ENCODE results near the gene ADAM11.
A peak's percentile ranks its signal among the peaks of the same experiment; 100 is the strongest.

Gene ADAM11

GRCh38 chr17:44797802-44798201 is 39.0 kb downstream of the ADAM11 start:
- no peak for DNase-seq (ENCODE audit: low read depth)
- TF ChIP-seq CTCF (IDR thresholded peaks at IDR 0.05; ENCODE audit: insufficient read depth, low read depth, low read length, missing control alignments), result no peak
- no peak overlapping the region for H3K4me3 ChIP-seq (ENCODE audit: low read depth, low read length)

GRCh38 chr17:44798356-44798755 is 39.6 kb downstream of the ADAM11 start:
- no peak overlapping the region for H3K4me3 ChIP-seq (ENCODE audit: low read depth, low read length)
- DNase-seq (ENCODE audit: low read depth), result no peak
- no peak for TF ChIP-seq CTCF (IDR thresholded peaks at IDR 0.05; ENCODE audit: insufficient read depth, low read depth, low read length, missing control alignments)

DNA sequence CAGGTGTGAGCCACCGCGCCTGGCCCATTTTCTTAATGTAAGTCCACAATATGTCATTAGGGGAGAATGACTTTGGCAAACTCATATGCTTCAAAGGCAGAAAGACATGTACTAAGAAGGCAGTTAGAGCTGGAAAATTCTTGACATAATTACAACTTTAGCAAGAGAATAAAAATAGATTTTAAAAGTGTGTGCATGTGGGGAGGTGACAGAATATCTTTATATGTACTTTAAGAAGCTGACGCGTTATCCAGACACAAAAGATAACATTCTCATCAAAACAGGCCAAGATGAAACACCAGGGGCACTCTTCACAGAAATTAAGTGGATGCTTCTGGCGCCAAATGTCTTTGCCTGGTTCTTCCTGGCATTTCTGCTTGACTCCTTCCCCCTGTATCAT is 43.1 kb downstream of the ADAM11 start:
- no peak overlapping the region for H3K4me3 ChIP-seq (ENCODE audit: low read depth, low read length)
- no peak for TF ChIP-seq CTCF (IDR thresholded peaks at IDR 0.05; ENCODE audit: insufficient read depth, low read depth, low read length, missing control alignments)
- no peak for DNase-seq (ENCODE audit: low read depth)

GRCh38 chr17:44804302-44805089 is 45.7 kb downstream of the ADAM11 start:
- no peak overlapping the region for H3K4me3 ChIP-seq (ENCODE audit: low read depth, low read length)
- TF ChIP-seq CTCF (IDR thresholded peaks at IDR 0.05; ENCODE audit: insufficient read depth, low read depth, low read length, missing control alignments), result no peak
- DNase-seq (ENCODE audit: low read depth), result no peak

- no peak for TF ChIP-seq CTCF (IDR thresholded peaks at IDR 0.05; ENCODE audit: insufficient read depth, low read depth, low read length, missing control alignments)
- DNase-seq (ENCODE audit: low read depth), result no peak
- no peak overlapping the region for H3K4me3 ChIP-seq (ENCODE audit: low read depth, low read length)
Measured at GRCh38 chr17:44807093-44807816, 48.5 kb downstream of the ADAM11 start.

DNA sequence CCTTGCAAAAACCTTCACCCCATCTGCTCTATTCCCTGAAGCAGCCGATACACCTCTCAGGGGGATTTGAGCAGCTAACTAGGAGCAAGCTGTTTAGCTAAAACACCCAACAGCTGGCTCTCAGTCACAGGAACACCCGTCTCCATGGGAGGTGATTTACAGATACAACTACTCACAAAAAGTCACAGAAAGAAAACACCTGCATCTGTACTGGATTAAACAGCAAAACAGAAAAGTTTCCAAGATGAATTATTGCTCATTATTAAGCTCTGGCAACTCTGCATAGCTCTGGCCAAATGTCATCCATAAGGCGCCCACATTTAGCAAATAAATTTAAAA is 49.0 kb downstream of the ADAM11 start:
- no peak for TF ChIP-seq CTCF (IDR thresholded peaks at IDR 0.05; ENCODE audit: insufficient read depth, low read depth, low read length, missing control alignments)
- no peak overlapping the region for H3K4me3 ChIP-seq (ENCODE audit: low read depth, low read length)
- DNase-seq (ENCODE audit: low read depth), result peak; percentile 11
